Measurements from ENCODE around the gene TXNDC15. TPM values are rescaled to one million over a fixed set of nuclear protein-coding genes. Genes with fewer than 3 reads are reported as not detected.
"Not testable (repeated sequence)": the region's sequence is repeated elsewhere in the genome, so short reads cannot be mapped to it uniquely, and the experiment has no call there.

Gene TXNDC15, protein sequence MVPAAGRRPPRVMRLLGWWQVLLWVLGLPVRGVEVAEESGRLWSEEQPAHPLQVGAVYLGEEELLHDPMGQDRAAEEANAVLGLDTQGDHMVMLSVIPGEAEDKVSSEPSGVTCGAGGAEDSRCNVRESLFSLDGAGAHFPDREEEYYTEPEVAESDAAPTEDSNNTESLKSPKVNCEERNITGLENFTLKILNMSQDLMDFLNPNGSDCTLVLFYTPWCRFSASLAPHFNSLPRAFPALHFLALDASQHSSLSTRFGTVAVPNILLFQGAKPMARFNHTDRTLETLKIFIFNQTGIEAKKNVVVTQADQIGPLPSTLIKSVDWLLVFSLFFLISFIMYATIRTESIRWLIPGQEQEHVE
- polyA plus RNA-seq: 10 to 100 TPM; 12.9 to 25.3 (median 14.4) TPM

DNA sequence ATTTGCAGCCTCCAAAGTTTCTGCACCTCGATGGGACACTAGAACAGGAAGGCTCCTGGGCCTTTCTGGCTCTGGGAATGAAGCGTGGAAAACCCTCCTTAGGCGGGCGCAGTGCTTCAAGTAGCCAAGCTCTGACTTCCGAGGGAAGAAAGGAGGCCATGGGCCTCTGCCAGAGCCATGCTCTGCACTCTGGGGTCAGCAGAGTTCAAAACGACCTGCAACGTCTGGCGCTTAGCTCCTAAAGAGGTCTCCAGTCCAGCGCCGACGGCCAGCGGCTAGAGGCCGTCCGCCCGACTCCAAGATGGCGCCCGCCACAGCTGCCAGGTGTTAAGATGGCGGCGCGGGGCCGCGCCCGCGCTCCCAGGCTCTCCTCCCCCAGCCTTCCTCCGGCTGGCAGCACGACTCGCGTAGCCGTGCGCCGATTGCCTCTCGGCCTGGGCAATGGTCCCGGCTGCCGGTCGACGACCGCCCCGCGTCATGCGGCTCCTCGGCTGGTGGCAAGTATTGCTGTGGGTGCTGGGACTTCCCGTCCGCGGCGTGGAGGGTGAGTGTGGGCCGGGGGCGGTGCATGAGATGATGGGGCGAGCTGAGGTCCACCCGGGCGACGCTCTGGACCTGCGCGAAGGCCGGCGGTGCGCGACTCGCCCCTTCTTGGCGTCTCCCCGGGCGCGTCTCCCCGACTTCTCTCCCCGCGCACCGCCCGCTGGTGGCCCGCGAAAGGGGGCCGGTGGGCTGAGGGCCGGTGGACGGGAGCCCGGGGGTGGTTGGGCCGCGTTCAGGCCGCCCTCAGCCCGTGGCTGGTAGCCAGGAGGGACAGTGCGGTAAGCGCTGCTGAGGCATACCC, at the start of gene TXNDC15:
TXNDC15 (plus strand) TSS at position 385 of the 844 bp plus-strand sequence; CDS start at position 442, 57 bp downstream.
- no peaks in the 10 kb centered on the region for H3K36me3 Mint-ChIP-seq
- peak within 1 kb of the TSS; percentile 91 to 99 (median 96) for H3K27ac Mint-ChIP-seq
- peak; percentile 84 to 87 (median 86) for DNase-seq
- H3K4me3 Mint-ChIP-seq: peak within 1 kb of the TSS; percentile 90 to 98 (median 95)
- peaks cover 36 to 57% of the 10 kb centered on the region in 2 donors for H3K4me1 Mint-ChIP-seq
- H3K9me3 Mint-ChIP-seq: no peaks in the 10 kb centered on the region
- H3K27me3 Mint-ChIP-seq (ENCODE audit: low read depth in 3 of 3): peaks cover 0 to 4% (median 1%) of the 10 kb centered on the region in 3 donors

DNA sequence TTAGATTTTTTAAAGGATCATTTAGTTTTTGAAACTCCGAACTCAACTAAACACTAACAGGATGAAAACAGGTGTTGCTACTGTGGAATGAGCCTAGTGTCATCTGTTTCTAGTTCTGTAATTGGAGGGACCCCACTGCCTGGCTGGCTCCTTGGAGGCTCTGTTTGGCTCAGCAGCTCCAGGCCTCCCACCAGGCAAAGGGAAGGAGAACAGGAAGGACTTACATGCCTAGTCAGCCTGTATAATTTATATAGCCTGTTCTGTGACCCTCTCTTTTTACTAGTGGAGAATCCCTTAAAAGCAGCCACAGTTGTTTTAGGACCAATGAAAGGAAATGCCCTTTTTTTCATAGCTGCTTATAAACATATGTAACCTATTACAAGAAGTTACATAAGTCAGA, 49.5 kb upstream of the TXNDC15 start:
- H3K36me3 Mint-ChIP-seq: peaks cover 6 to 45% (median 25%) of the 10 kb centered on the region in 3 donors
- peaks cover 0 to 1% (median 0%) of the 10 kb centered on the region in 3 donors for H3K27me3 Mint-ChIP-seq (ENCODE audit: low read depth in 3 of 3)
- no peak overlapping the region for H3K27ac Mint-ChIP-seq
- no peak overlapping the region for H3K4me3 Mint-ChIP-seq
- no peaks in the 10 kb centered on the region for H3K9me3 Mint-ChIP-seq
- no peak for DNase-seq
- no peaks in the 10 kb centered on the region for H3K4me1 Mint-ChIP-seq

DNA sequence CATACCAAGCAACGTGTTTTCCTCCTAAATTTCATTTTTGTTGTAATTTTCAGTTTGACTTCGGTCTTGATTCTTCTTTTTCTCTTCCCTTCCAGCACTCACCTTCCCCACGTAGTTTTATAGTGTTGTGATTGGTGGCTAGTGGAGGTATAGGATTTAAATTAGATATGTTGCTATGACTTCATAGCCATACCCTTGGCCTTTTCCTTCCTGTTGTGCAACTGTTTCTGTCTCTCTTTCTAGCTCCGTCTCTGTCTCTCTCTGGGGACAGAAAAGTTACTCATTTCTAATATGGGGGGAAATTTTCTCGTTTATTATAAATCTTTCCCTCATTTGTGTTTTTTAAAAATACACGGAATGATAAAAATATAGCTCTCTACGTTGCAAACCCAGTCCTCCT, 49.0 kb upstream of the TXNDC15 start:
- no peak overlapping the region for H3K4me3 Mint-ChIP-seq
- peaks cover 5 to 43% (median 25%) of the 10 kb centered on the region in 3 donors for H3K36me3 Mint-ChIP-seq
- H3K27me3 Mint-ChIP-seq (ENCODE audit: low read depth in 3 of 3): no peaks in the 10 kb centered on the region
- no peak for DNase-seq
- peak overlapping the region in 1 of 6 donors; percentile 54 for H3K27ac Mint-ChIP-seq
- no peaks in the 10 kb centered on the region for H3K9me3 Mint-ChIP-seq
- no peaks in the 10 kb centered on the region for H3K4me1 Mint-ChIP-seq

DNA sequence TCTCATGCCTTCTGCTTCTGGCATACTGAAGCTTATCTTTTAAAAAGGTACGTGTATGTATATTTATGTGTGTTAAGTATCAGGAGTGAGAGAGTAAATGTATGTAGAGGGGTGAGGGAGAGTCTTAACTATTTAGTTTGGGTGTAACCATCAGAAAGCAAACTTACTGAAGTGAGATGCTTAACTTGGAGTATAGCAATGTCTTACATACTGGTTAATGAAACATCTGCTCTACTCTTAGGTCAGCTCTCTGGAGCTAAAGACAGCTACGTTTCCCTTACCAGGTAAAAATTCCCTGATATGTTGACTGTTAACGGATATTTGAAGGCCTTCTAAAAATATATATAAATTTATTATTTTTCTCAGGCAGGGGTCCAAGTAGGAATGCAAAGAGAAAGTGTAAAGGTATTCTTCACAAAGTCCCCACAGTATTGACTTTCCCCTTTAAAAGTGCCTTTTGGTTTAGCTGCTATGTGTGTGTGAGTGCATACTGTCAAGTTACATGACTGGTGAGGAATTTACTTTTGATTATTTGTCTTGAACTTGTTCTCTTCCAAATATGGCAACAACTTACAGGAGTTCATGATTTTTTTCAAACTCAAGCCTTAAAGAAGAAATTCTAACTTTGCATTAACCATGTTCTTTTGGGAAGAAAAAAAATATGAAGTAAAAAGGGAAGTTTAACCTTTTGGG, 40.7 kb upstream of the TXNDC15 start:
- no peaks in the 10 kb centered on the region for H3K4me1 Mint-ChIP-seq
- H3K4me3 Mint-ChIP-seq: no peak overlapping the region
- DNase-seq: no peak
- no peaks in the 10 kb centered on the region for H3K9me3 Mint-ChIP-seq
- H3K36me3 Mint-ChIP-seq: peaks cover 0 to 12% (median 9%) of the 10 kb centered on the region in 3 donors
- peaks cover 0 to 2% (median 0%) of the 10 kb centered on the region in 3 donors for H3K27me3 Mint-ChIP-seq (ENCODE audit: low read depth in 3 of 3)
- no peak overlapping the region for H3K27ac Mint-ChIP-seq

DNA sequence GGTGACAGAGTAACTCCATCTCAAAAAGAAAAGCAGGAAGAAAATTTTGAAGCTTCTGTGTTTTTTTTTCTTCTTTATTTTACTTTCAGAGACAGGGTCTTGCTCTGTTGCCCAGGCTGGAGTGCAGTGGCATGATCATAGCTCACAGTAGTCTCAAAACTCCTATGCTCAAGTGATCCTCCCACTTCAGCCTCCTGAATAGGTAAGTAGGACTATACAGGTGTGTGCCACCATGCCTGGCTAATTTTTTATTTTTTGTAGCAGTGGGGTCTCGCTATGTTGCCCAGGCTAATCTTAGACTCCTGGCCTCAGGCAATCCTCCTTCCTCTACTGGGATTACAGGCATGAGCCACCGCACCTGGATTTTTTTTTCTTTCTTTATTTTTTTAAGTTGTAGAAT, 38.5 kb upstream of the TXNDC15 start:
- Mint-ChIP-seq H3K27me3 (ENCODE audit: low read depth in 3 of 3) (peaks cover 0 to 4% (median 0%) of the 10 kb centered on the region in 3 donors), H3K4me3 (no peak overlapping the region), H3K36me3 (peaks cover 0 to 13% (median 9%) of the 10 kb centered on the region in 3 donors), H3K9me3 (no peaks in the 10 kb centered on the region), H3K4me1 (no peaks in the 10 kb centered on the region), H3K27ac (no peak overlapping the region)
- DNase-seq: no peak

DNA sequence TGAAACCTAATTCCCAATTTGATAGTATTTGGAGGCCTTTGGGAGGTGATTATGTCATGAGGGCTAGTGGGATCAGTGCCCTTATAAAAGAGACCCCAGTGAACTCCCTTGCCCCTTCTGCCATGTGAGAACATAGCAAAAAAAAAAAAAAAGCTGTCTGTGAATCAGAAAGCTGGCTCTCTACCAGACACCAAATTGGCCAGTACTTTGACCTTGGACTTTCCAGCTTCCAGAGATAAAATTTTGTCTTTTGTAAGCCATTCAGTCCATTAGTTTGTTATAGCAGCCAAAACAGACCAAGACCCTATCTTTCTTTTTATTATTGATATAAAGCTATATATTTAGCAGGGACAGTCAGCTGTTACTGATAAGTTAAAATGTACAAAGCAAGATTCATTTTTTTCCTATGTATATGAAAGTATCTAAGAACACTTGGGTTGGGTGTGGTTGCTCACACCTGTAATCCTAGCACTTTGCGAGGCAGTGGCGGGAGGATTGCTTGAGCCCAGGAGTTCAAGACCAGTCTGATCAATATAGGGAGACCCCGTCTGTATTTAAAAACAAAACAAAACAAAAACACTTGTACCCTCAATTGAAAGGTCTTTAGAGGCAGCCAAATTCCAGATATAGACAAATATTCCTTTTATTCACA, 36.5 kb upstream of the TXNDC15 start:
- Mint-ChIP-seq H3K9me3 (no peaks in the 10 kb centered on the region), H3K4me3 (no peak overlapping the region), H3K27ac (no peak overlapping the region), H3K4me1 (no peaks in the 10 kb centered on the region), H3K27me3 (ENCODE audit: low read depth in 3 of 3) (peaks cover 0 to 2% (median 0%) of the 10 kb centered on the region in 3 donors), H3K36me3 (peaks cover 0 to 13% (median 6%) of the 10 kb centered on the region in 3 donors)
- no peak for DNase-seq

DNA sequence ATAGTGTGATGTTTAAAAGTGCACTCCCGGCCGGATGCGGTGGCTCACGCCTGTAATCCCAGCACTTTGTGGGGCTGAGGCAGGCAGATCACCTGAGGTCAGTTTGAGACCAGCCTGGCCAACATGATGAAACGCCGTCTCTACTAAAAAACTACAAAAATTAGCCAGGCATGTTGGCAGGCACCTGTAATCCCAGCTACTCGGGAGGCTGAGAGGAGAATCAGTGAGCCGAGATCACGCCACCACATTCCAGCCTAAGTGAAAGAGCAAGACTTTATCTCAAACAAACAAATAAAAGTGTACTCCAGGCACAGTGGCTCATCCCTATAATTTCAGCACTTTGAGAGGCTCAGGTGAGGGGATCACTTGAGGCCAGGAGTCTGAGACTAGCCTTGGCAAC, 35.8 kb upstream of the TXNDC15 start:
- not testable (repeated sequence) for H3K27me3 Mint-ChIP-seq (ENCODE audit: low read depth in 3 of 3); H3K4me3 Mint-ChIP-seq; H3K36me3 Mint-ChIP-seq; DNase-seq; H3K9me3 Mint-ChIP-seq; H3K27ac Mint-ChIP-seq; H3K4me1 Mint-ChIP-seq

DNA sequence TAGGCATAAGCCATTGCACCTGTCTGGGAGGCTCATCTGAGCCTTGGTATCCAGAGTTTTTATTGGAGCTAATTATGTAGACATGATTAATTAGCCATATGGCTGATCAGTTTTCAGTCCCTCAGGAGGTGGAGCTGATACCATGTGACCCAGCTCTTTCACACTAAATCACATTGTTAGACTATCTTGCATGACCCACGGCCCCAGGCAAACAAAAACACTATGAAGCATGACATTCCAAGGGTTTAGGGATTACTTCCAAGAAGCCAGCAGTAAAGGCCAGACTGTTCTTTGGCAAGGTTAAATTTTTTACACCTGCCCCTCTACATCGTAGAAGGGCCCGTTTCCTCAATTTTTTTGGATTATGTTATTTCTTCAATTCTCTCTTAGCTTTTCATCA, 33.4 kb upstream of the TXNDC15 start:
- no peak for DNase-seq
- Mint-ChIP-seq H3K27me3 (ENCODE audit: low read depth in 3 of 3) (peaks cover 0 to 4% (median 2%) of the 10 kb centered on the region in 3 donors), H3K4me1 (peaks cover 9% of the 10 kb centered on the region in 2 donors), H3K9me3 (no peaks in the 10 kb centered on the region), H3K27ac (no peak overlapping the region), H3K4me3 (no peak overlapping the region), H3K36me3 (peaks cover 0 to 9% (median 0%) of the 10 kb centered on the region in 3 donors)

DNA sequence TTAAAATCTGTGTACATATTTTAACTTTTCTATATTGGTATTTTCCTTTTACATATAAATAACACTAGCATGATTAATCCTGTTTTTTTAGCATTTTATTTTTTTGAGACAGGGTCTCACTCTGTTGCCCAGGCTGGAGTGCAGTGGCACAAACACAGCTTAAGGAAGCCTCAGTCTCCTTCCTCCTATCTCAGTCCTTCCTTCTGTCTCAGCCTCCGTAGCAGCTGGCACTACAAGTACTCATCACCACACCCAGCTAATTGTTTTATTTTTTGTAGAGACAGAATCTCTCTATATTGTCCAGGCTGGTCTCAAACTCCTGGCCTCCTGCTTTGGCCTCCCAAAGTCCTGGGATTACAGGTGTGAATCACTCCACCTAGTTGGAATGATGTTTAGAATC, 29.9 kb upstream of the TXNDC15 start:
- H3K27me3 Mint-ChIP-seq (ENCODE audit: low read depth in 3 of 3): peaks cover 0 to 14% (median 0%) of the 10 kb centered on the region in 3 donors
- peaks cover 0 to 4% (median 3%) of the 10 kb centered on the region in 3 donors for H3K36me3 Mint-ChIP-seq
- DNase-seq: no peak
- no peaks in the 10 kb centered on the region for H3K9me3 Mint-ChIP-seq
- H3K4me1 Mint-ChIP-seq: peaks cover 24 to 29% of the 10 kb centered on the region in 2 donors
- no peak overlapping the region for H3K4me3 Mint-ChIP-seq
- H3K27ac Mint-ChIP-seq: peak overlapping the region in 5 of 6 donors; percentile 10 to 91 (median 51)

DNA sequence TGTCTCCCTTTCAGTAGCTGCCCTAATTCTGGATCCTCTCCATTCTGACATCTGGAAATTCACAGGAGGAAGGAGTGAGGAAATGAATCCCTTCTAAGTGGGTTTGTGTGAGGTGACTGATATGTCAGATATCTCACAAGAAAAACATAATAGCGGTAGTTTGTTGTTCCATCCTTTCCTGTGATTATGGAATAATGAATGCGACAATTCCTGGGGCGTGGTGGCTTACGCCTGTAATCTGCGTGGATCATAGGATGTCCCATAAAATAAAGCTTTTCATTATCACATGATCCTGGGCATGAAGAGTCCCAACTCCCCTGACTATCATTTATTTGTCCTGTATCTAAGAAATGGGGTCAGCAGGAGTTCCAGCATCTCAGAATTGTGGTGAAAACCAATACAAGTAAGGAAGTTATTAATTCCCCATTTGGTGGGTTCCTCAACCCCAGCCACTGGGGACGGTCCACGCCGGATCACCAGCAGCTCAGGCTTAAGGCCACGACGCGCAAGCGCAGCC, 28.8 kb upstream of the TXNDC15 start:
- H3K9me3 Mint-ChIP-seq: no peaks in the 10 kb centered on the region
- DNase-seq: no peak
- peak overlapping the region; percentile 91 to 98 (median 97) for H3K27ac Mint-ChIP-seq
- H3K4me1 Mint-ChIP-seq: peaks cover 27 to 38% of the 10 kb centered on the region in 2 donors
- peaks cover 0 to 4% (median 0%) of the 10 kb centered on the region in 3 donors for H3K36me3 Mint-ChIP-seq
- H3K4me3 Mint-ChIP-seq: peak overlapping the region; percentile 91 to 95 (median 93)
- H3K27me3 Mint-ChIP-seq (ENCODE audit: low read depth in 3 of 3): peaks cover 0 to 14% (median 0%) of the 10 kb centered on the region in 3 donors

DNA sequence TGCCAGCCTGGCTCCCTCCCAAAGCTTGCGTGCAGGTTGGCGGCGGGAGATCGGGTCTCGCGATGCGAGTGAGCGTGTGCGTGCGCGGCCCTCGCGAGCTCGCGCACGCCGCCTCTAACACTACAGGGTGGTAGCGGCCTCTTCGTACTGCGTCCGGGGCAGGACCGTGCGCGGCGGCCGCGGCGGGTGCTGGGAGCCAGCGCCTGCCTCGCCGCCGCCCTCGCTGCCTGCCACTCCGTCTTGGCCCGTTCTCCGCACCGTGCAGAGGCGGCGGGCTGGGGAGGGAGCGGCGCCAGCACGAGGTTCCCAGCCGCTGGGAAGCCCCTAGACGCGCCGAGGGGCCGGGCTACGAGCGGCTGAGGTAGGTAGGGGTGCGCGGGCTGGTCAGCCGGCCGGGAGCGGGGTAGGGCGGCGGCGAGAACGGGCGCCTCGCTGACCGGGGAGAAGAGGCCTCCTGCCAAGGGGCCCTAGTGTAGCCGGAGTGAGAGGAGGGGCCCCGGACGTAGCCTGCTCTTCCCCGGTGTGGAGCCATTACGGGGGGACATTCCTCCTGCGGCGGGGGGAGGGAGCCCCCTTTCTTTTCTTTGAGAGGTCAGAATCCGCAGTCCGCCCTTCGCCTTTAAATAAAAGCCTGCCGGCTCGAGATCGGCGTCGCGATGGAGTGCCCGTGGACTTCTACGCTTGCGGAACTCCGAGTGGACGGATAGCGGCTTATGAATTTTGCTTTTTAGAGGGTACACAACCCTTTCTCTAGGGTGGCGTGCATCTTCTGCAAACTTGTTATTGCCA, 28.1 kb upstream of the TXNDC15 start, which contains the start of gene C5orf24:
C5orf24 (plus strand) TSS at position 117 of the 789 bp plus-strand sequence. CDS start 8,933 bp downstream, outside the sequence.
- Mint-ChIP-seq H3K4me3 (peak within 1 kb of the TSS; percentile 91 to 95 (median 93)), H3K27ac (peak within 1 kb of the TSS; percentile 91 to 98 (median 97)), H3K36me3 (peaks cover 0 to 4% (median 0%) of the 10 kb centered on the region in 3 donors), H3K27me3 (ENCODE audit: low read depth in 3 of 3) (peaks cover 0 to 14% (median 0%) of the 10 kb centered on the region in 3 donors), H3K9me3 (no peaks in the 10 kb centered on the region), H3K4me1 (peaks cover 29 to 43% of the 10 kb centered on the region in 2 donors)
- peak; percentile 90 to 94 (median 93) for DNase-seq

DNA sequence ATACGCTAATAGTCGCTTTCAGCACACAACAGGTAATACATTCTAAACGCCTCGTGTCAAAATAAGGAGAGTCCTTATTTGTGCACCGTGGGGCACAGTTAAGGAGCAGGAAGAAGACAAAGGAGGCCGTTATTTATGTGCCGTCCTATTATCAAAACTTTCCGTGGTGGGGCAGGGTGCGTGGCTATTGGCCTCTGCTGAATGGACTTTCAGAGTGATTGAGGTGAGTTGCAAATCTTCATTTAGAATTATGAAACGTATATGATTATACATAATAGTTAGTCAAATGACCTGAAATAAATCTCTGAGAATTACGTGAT, 27.6 kb upstream of the TXNDC15 start:
- Mint-ChIP-seq H3K4me1 (peaks cover 35 to 49% of the 10 kb centered on the region in 2 donors), H3K9me3 (no peaks in the 10 kb centered on the region), H3K27me3 (ENCODE audit: low read depth in 3 of 3) (peaks cover 0 to 14% (median 0%) of the 10 kb centered on the region in 3 donors), H3K36me3 (peaks cover 0 to 4% (median 0%) of the 10 kb centered on the region in 3 donors), H3K4me3 (peak overlapping the region; percentile 91 to 95 (median 93)), H3K27ac (peak overlapping the region; percentile 91 to 98 (median 97))
- DNase-seq: no peak
